ENCODE results near the gene TMEM62.
A peak's percentile ranks its signal among the peaks of the same experiment; 100 is the strongest.
"Not testable (repeated sequence)": the region's sequence is repeated elsewhere in the genome, so short reads cannot be mapped to it uniquely, and the experiment has no call there.

Gene TMEM62

GRCh38 chr15:43184407-43185124 is 51.2 kb downstream of the TMEM62 start:
- Histone ChIP-seq H3K36me3 (ENCODE audit: control insufficient read depth in 1 of 2, insufficient read depth in 2 of 2, low read length in 2 of 2) (peaks cover 0 to 24% of the 10 kb centered on the region in 2 donors), H3K9me3 (ENCODE audit: control insufficient read depth in 1 of 2, low read length in 2 of 2) (no peaks in the 10 kb centered on the region), H3K27me3 (ENCODE audit: low read depth, low read length) (no peaks in the 10 kb centered on the region), H3K27ac (ENCODE audit: low read length) (no peak overlapping the region), H3K4me1 (ENCODE audit: control insufficient read depth in 1 of 2, insufficient read depth in 2 of 2, low read length in 2 of 2) (peaks cover 0 to 17% of the 10 kb centered on the region in 2 donors), H3K4me3 (ENCODE audit: low read depth in 1 of 2, low read length in 2 of 2) (peak overlapping the region; percentile 49 to 77)

GRCh38 chr15:43185157-43186002 is 52.0 kb downstream of the TMEM62 start, which contains the start of gene CCNDBP1:
TSS of gene CCNDBP1 (plus strand) at chr15:43185403. CDS start at chr15:43185499, 96 bp downstream.
- peak within 1 kb of the TSS; percentile 89 for H3K27ac ChIP-seq (ENCODE audit: low read length)

DNA sequence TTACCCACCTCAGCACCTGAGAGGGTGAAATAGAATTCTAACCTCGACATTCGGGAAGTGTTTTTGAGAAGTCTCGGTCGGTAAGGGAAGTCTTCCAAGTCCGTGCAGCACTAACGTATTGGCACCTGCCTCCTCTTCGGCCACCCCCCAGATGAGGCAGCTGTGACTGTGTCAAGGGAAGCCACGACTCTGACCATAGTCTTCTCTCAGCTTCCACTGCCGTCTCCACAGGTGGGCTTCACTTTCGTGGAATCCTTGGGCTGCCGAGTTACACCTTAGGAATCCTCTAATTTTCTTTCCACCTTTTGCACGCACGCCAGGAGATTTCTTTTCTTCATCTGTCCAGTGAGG is 52.6 kb downstream of the TMEM62 start:
- H3K9me3 ChIP-seq (ENCODE audit: control insufficient read depth in 1 of 2, low read length in 2 of 2): no peaks in the 10 kb centered on the region
- peak overlapping the region; percentile 89 for H3K27ac ChIP-seq (ENCODE audit: low read length)
- peak overlapping the region; percentile 77 to 81 for H3K4me3 ChIP-seq (ENCODE audit: low read depth in 1 of 2, low read length in 2 of 2)
- H3K4me1 ChIP-seq (ENCODE audit: control insufficient read depth in 1 of 2, insufficient read depth in 2 of 2, low read length in 2 of 2): peaks cover 0 to 17% of the 10 kb centered on the region in 2 donors
- H3K36me3 ChIP-seq (ENCODE audit: control insufficient read depth in 1 of 2, insufficient read depth in 2 of 2, low read length in 2 of 2): peaks cover 9 to 32% of the 10 kb centered on the region in 2 donors
- no peaks in the 10 kb centered on the region for H3K27me3 ChIP-seq (ENCODE audit: low read depth, low read length)

More at GRCh38 chr15:43185157-43186002, 52.0 kb downstream of the TMEM62 start, which contains the start of gene CCNDBP1:
- Histone ChIP-seq H3K4me1 (ENCODE audit: control insufficient read depth in 1 of 2, insufficient read depth in 2 of 2, low read length in 2 of 2) (peaks cover 0 to 17% of the 10 kb centered on the region in 2 donors), H3K9me3 (ENCODE audit: control insufficient read depth in 1 of 2, low read length in 2 of 2) (no peaks in the 10 kb centered on the region), H3K27me3 (ENCODE audit: low read depth, low read length) (no peaks in the 10 kb centered on the region), H3K36me3 (ENCODE audit: control insufficient read depth in 1 of 2, insufficient read depth in 2 of 2, low read length in 2 of 2) (peaks cover 3 to 26% of the 10 kb centered on the region in 2 donors), H3K4me3 (ENCODE audit: low read depth in 1 of 2, low read length in 2 of 2) (peak within 1 kb of the TSS; percentile 77 to 81)

GRCh38 chr15:43187544-43188155 is 54.3 kb downstream of the TMEM62 start:
- H3K4me1 ChIP-seq (ENCODE audit: control insufficient read depth in 1 of 2, insufficient read depth in 2 of 2, low read length in 2 of 2): peaks cover 0 to 17% of the 10 kb centered on the region in 2 donors
- no peaks in the 10 kb centered on the region for H3K9me3 ChIP-seq (ENCODE audit: control insufficient read depth in 1 of 2, low read length in 2 of 2)
- no peak overlapping the region for H3K27ac ChIP-seq (ENCODE audit: low read length)
- H3K27me3 ChIP-seq (ENCODE audit: low read depth, low read length): no peaks in the 10 kb centered on the region
- no peak overlapping the region for H3K4me3 ChIP-seq (ENCODE audit: low read depth in 1 of 2, low read length in 2 of 2)
- peaks cover 26 to 42% of the 10 kb centered on the region in 2 donors for H3K36me3 ChIP-seq (ENCODE audit: control insufficient read depth in 1 of 2, insufficient read depth in 2 of 2, low read length in 2 of 2)

DNA sequence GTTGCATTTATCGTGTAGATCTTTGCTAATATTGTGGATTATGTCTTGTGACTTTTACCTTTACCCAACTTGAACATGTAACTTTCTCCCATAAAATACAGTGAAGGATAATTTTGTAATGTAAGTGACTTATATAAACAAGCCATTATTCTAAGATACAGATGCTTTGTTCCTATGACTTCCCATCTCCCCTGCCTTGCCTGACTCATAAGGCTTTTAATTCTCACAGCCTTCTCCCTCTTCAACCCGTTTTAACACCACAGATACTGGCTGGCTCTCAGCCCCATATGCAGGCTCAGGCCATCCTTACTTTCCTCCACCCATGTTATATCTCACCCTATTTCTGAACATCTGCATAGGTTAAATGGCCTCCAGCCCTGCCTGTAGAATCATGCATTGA is 55.9 kb downstream of the TMEM62 start:
- no peaks in the 10 kb centered on the region for H3K9me3 ChIP-seq (ENCODE audit: control insufficient read depth in 1 of 2, low read length in 2 of 2)
- no peak overlapping the region for H3K27ac ChIP-seq (ENCODE audit: low read length)
- no peak overlapping the region for H3K4me3 ChIP-seq (ENCODE audit: low read depth in 1 of 2, low read length in 2 of 2)
- H3K4me1 ChIP-seq (ENCODE audit: control insufficient read depth in 1 of 2, insufficient read depth in 2 of 2, low read length in 2 of 2): peaks cover 0 to 17% of the 10 kb centered on the region in 2 donors
- peaks cover 41 to 49% of the 10 kb centered on the region in 2 donors for H3K36me3 ChIP-seq (ENCODE audit: control insufficient read depth in 1 of 2, insufficient read depth in 2 of 2, low read length in 2 of 2)
- no peaks in the 10 kb centered on the region for H3K27me3 ChIP-seq (ENCODE audit: low read depth, low read length)

DNA sequence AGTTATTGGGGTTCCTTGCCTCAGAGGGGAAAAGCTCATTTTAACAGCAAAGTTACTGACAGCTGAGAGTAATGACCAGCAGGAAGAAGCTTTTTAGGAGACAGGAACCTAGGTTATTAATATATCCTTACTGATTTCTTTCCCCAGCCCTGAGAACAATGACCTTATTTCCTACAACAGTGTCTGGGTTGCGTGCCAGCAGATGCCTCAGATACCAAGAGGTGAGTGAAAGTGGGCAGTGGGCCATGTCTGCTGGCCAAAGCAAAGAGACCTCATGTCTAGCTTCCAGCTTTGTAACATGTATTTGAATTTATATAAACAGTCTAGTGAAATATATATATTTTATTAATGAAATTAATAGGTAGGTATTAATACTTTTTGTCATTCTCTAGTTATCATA is 56.8 kb downstream of the TMEM62 start:
- peaks cover 50 to 52% of the 10 kb centered on the region in 2 donors for H3K36me3 ChIP-seq (ENCODE audit: control insufficient read depth in 1 of 2, insufficient read depth in 2 of 2, low read length in 2 of 2)

DNA sequence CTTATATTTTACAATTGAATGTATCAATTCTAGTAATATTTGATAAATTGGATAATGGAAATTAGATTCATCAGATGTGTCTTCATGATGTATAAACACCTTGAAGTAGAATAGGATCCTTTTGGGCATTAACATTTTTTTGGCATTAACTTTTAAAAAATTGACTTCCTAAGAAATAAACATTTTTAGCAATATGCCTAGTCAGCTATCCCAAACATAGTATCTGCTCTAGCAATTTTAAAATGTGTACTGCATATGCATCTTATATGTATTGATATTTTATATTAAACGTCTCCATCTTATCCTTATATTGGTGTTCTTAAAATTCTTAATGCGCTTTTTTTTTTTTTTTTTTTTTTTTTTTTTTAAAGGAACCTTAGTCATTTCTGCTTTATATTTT is 60.3 kb downstream of the TMEM62 start:
- Histone ChIP-seq H3K4me3 (ENCODE audit: low read depth in 1 of 2, low read length in 2 of 2) (no peak overlapping the region), H3K9me3 (ENCODE audit: control insufficient read depth in 1 of 2, low read length in 2 of 2) (no peaks in the 10 kb centered on the region), H3K4me1 (ENCODE audit: control insufficient read depth in 1 of 2, insufficient read depth in 2 of 2, low read length in 2 of 2) (no peaks in the 10 kb centered on the region), H3K27ac (ENCODE audit: low read length) (no peak overlapping the region), H3K36me3 (ENCODE audit: control insufficient read depth in 1 of 2, insufficient read depth in 2 of 2, low read length in 2 of 2) (peaks cover 65 to 73% of the 10 kb centered on the region in 2 donors), H3K27me3 (ENCODE audit: low read depth, low read length) (no peaks in the 10 kb centered on the region)

More for the DNA sequence above, 56.8 kb downstream of the TMEM62 start:
- Histone ChIP-seq H3K9me3 (ENCODE audit: control insufficient read depth in 1 of 2, low read length in 2 of 2) (no peaks in the 10 kb centered on the region), H3K4me1 (ENCODE audit: control insufficient read depth in 1 of 2, insufficient read depth in 2 of 2, low read length in 2 of 2) (peaks cover 0 to 11% of the 10 kb centered on the region in 2 donors), H3K4me3 (ENCODE audit: low read depth in 1 of 2, low read length in 2 of 2) (no peak overlapping the region), H3K27ac (ENCODE audit: low read length) (no peak overlapping the region), H3K27me3 (ENCODE audit: low read depth, low read length) (no peaks in the 10 kb centered on the region)

DNA sequence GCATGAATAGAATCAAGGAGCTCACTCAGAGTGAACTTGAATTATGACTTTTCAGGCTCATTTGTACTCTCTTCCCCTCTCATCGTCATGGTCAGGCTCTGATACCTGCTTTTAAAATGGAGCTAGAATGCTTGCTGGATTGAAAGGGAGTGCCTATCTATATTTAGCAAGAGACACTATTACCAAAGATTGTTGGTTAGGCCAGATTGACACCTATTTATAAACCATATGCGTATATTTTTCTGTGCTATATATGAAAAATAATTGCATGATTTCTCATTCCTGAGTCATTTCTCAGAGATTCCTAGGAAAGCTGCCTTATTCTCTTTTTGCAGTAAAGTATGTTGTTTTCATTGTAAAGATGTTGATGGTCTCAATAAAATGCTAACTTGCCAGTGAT is 61.4 kb downstream of the TMEM62 start:
- Histone ChIP-seq H3K9me3 (ENCODE audit: control insufficient read depth in 1 of 2, low read length in 2 of 2) (no peaks in the 10 kb centered on the region), H3K4me3 (ENCODE audit: low read depth in 1 of 2, low read length in 2 of 2) (no peak overlapping the region), H3K27ac (ENCODE audit: low read length) (no peak overlapping the region), H3K36me3 (ENCODE audit: control insufficient read depth in 1 of 2, insufficient read depth in 2 of 2, low read length in 2 of 2) (peaks cover 57 to 74% of the 10 kb centered on the region in 2 donors), H3K4me1 (ENCODE audit: control insufficient read depth in 1 of 2, insufficient read depth in 2 of 2, low read length in 2 of 2) (no peaks in the 10 kb centered on the region), H3K27me3 (ENCODE audit: low read depth, low read length) (no peaks in the 10 kb centered on the region)

DNA sequence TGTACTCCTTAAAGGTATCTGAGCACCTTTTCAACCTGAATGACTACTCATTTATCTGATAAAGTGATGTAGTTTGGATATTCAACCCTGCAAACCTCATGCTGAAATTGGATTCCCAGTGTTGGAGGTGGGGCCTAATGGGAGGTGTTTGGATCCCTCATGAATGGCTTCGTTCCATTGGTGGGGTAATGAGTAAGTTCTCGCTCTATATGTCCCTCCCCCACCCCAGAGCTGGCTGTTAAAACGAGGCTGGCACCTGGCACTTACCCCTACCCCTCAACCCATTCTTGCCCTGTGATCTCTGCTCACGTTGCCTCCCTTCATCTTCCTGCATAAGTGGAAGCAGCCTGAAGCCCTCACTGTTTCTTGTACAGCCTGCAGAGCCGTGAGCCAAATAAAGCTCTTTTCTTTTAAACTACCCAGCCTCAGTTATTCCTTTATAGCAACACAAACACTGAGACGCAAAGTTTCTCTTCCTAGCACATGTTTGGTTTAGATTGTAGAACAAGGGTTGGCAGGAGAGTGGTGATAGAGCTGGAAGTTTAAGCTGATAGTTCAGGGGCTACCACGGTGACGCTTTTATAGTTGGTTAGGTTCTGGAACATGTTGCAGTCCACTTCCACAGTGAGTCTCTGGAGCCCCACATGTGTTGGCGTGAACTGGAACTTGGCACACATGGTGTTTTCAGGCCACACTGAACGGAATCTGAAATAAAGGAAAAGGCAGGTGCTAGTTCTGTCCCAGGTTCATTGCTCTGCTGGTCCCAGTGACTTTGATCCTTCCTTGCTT is 63.6 kb downstream of the TMEM62 start:
- no peak overlapping the region for H3K4me3 ChIP-seq (ENCODE audit: low read depth in 1 of 2, low read length in 2 of 2)
- H3K27me3 ChIP-seq (ENCODE audit: low read depth, low read length): no peaks in the 10 kb centered on the region
- H3K9me3 ChIP-seq (ENCODE audit: control insufficient read depth in 1 of 2, low read length in 2 of 2): no peaks in the 10 kb centered on the region
- peaks cover 38 to 54% of the 10 kb centered on the region in 2 donors for H3K36me3 ChIP-seq (ENCODE audit: control insufficient read depth in 1 of 2, insufficient read depth in 2 of 2, low read length in 2 of 2)
- no peak overlapping the region for H3K27ac ChIP-seq (ENCODE audit: low read length)
- H3K4me1 ChIP-seq (ENCODE audit: control insufficient read depth in 1 of 2, insufficient read depth in 2 of 2, low read length in 2 of 2): no peaks in the 10 kb centered on the region

GRCh38 chr15:43197773-43198172 is 64.4 kb downstream of the TMEM62 start:
- H3K4me3 ChIP-seq (ENCODE audit: low read depth in 1 of 2, low read length in 2 of 2); H3K27ac ChIP-seq (ENCODE audit: low read length); H3K27me3 ChIP-seq (ENCODE audit: low read depth, low read length); H3K4me1 ChIP-seq (ENCODE audit: control insufficient read depth in 1 of 2, insufficient read depth in 2 of 2, low read length in 2 of 2); H3K9me3 ChIP-seq (ENCODE audit: control insufficient read depth in 1 of 2, low read length in 2 of 2): not testable (repeated sequence)
- H3K36me3 ChIP-seq (ENCODE audit: control insufficient read depth in 1 of 2, insufficient read depth in 2 of 2, low read length in 2 of 2): peaks cover 30 to 46% of the 10 kb centered on the region in 2 donors

Data from muscle layer of duodenum (tissue), 2 donors.